Breast epithelium (tissue), 4 donors: ENCODE data around the gene JPH3. TPM values are rescaled to one million over a fixed set of nuclear protein-coding genes. Genes with fewer than 3 reads are reported as not detected.

Experiments used
- DNase-seq, 2 donors: peaks; one replicate each; pipeline ENCODE4 v3.0.0-alpha.2; 2019; ENCODE audit warnings: low spot score in 2 of 2
- H3K27ac ChIP-seq, 2 donors: fragments of 200-600 bp; sonication (generic) in 1 of 2; one replicate each; pipeline ENCODE4 v1.5.1; 2016 to 2019; ENCODE audit warnings: mild to moderate bottlenecking in 1 of 2
- H3K27me3 ChIP-seq, 2 donors: fragments of 200-600 bp; sonication (generic) in 1 of 2; one replicate each; pipeline versions ENCODE4 v1.5.1 to v1.6.0; 2017 to 2019; ENCODE audit warnings: control low read depth in 1 of 2, mild to moderate bottlenecking in 1 of 2
- H3K36me3 ChIP-seq: fragments of 200-600 bp; one replicate; pipeline ENCODE4 v1.5.1; 2019
- H3K4me1 ChIP-seq, 2 donors: fragments of 200-600 bp; sonication (generic); one replicate each; pipeline ENCODE4 v1.5.1; 2016 to 2019; ENCODE audit warnings: control low read depth in 1 of 2
- H3K4me3 ChIP-seq, 3 donors: fragments of 200-600 bp; sonication (generic); 1 replicate in 2 of 3; 2 replicates in 1 of 3; pipeline ENCODE4 v1.5.1; 2016 to 2019; ENCODE audit warnings: mild to moderate bottlenecking in 3 of 3, moderate library complexity in 2 of 3
- H3K9me3 ChIP-seq, 2 donors: fragments of 200-600 bp; sonication (generic) in 1 of 2; one replicate each; pipeline ENCODE4 v1.5.1; 2016 to 2019; ENCODE audit warnings: control low read depth in 1 of 2
- CTCF ChIP-seq, 3 donors: fragments of 450-650 bp; IDR thresholded peaks; one replicate each; pipeline ENCODE4 v1.5.1; 2016 to 2017; ENCODE audit warnings: antibody characterized with exemption in 3 of 3, mild to moderate bottlenecking in 3 of 3, moderate library complexity in 3 of 3
- POLR2A ChIP-seq: fragments of 450-650 bp; IDR thresholded peaks from one replicate; pipeline ENCODE4 v1.6.1; 2016; ENCODE audit warnings: antibody characterized with exemption, mild to moderate bottlenecking, moderate library complexity
- POLR2AphosphoS5 ChIP-seq, 3 donors: sonication (generic); formaldehyde crosslinking; IDR thresholded peaks; one replicate each; pipeline ENCODE4 v1.6.1; 2017; ENCODE audit warnings: antibody characterized with exemption in 3 of 3
- intact Hi-C: fragments of 100-400 bp; cut with DNase I; formaldehyde crosslinking; loops from one replicate; pipeline ENCODE4 v1.15.1; 2023; ENCODE audit warnings: low total_unique reads
- total RNA-seq, 3 donors: library from RNA; depleted of rRNA; stranded (reverse); fragments of >200 nt; gene quantifications; one replicate each; pipeline ENCODE4 v1.1.0, GENCODE V29; 2016

Gene JPH3
- total RNA-seq, 3 donors from 2014 or later, result 0.33 TPM; not detected in 2

DNA sequence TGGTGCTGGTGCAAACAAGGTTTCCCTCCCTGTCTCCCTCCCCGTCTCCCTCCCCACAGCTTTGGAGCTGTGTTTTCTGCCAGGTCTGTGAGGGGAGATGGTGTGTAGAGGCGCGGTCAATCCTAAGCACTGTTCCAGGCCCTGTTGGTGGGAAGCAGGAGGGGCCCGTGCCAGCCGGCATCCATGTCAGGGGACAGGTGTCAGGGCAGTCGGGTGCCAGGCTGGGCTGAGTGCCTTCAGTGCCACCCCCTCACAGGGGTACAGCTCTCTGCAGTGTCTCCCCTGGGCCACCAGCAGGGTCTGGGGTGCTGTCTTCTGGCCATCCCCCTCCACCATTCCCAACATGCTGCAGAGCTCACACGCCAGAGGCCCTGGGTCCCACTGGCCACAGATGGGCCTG lies 89.9 kb downstream of the JPH3 start:
- Histone ChIP-seq H3K36me3 (no peaks in the 10 kb centered on the region), H3K27ac (no peak overlapping the region), H3K9me3 (no peaks in the 10 kb centered on the region), H3K4me1 (no peaks in the 10 kb centered on the region), H3K4me3 (no peak overlapping the region), H3K27me3 (peaks cover 0 to 46% of the 10 kb centered on the region in 2 donors)
- intact Hi-C loops, result no loop called here
- no peak for DNase-seq
- TF ChIP-seq POLR2A (no peak), POLR2AphosphoS5 (IDR thresholded peaks at IDR 0.05) (no peak), CTCF (IDR thresholded peaks at IDR 0.05) (no peak)

DNA sequence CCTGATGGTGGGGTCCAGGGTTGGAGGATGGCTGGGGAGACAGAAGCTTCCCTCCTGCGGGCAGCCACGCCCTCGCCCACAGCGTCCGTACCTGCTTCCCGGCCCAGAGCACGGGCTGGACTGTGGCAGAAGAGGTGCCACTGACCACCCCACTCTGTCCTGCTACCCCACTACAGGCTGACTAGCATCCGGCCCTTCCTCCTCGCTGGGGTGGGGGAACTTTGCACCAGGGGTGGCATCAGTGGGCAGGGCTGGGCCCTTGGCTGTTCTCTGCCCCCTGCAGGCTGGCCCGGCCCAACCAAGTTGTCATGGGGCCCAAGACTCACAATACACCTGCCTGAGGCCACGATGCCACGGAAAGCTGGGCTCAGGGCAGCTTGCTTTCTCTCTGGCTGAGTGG lies 90.4 kb downstream of the JPH3 start:
- no peak for TF ChIP-seq CTCF (IDR thresholded peaks at IDR 0.05)
- TF ChIP-seq POLR2A, result no peak
- no peak for TF ChIP-seq POLR2AphosphoS5 (IDR thresholded peaks at IDR 0.05)
- H3K4me1 ChIP-seq, result no peaks in the 10 kb centered on the region
- H3K27me3 ChIP-seq, result peaks cover 0 to 40% of the 10 kb centered on the region in 2 donors
- H3K36me3 ChIP-seq, result no peaks in the 10 kb centered on the region
- H3K4me3 ChIP-seq, result no peak overlapping the region
- intact Hi-C loops, result no loop called here
- no peak for DNase-seq
- H3K9me3 ChIP-seq, result no peaks in the 10 kb centered on the region
- H3K27ac ChIP-seq, result no peak overlapping the region

- no peak overlapping the region for H3K27ac ChIP-seq
- peaks cover 0 to 30% of the 10 kb centered on the region in 2 donors for H3K27me3 ChIP-seq
- no peak for DNase-seq
- TF ChIP-seq POLR2AphosphoS5 (IDR thresholded peaks at IDR 0.05) (no peak), CTCF (IDR thresholded peaks at IDR 0.05) (no peak), POLR2A (no peak)
- no peaks in the 10 kb centered on the region for H3K36me3 ChIP-seq
- no peak overlapping the region for H3K4me3 ChIP-seq
- no peaks in the 10 kb centered on the region for H3K4me1 ChIP-seq
- H3K9me3 ChIP-seq, result no peaks in the 10 kb centered on the region
- intact Hi-C loops, result no loop called here
Measured at GRCh38 chr16:87693827-87694226, 91.5 kb downstream of the JPH3 start.

DNA sequence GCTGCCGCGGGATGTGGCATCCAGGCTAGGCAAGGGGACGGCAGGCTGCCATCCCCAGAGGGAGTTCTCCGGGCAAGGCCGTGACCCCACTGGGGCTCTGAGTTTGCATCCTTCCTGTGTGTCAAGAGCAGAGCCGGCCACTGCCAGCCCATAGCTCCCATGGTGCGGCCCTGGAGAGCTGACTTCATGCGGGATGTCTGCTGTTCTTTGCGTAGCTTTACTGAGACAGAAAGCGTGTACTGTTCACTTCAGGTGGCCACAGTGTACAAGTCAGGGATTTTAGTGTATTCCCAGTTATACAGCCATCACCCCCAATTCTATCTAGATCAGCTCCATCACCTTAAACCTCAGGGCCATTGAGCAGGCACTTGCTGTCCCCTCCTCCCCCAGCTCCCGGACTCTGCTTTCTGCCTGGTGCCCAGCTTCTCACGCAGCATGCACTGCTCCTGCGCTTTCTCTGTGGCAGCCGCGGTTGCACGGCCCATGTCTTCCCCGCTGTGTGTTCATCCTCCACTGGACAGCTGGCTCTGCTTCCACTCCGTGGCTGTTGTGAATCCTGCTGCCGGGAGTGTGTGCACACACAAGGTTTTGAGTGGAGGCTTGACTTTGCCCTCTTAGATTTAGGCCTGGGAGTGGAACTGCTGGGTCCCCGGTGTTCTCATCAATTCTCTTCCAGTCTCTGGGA lies 92.3 kb downstream of the JPH3 start:
- TF ChIP-seq POLR2A (no peak), POLR2AphosphoS5 (IDR thresholded peaks at IDR 0.05) (no peak), CTCF (IDR thresholded peaks at IDR 0.05) (no peak)
- Histone ChIP-seq H3K27ac (no peak overlapping the region), H3K36me3 (no peaks in the 10 kb centered on the region), H3K27me3 (peaks cover 0 to 22% of the 10 kb centered on the region in 2 donors), H3K4me3 (no peak overlapping the region), H3K9me3 (no peaks in the 10 kb centered on the region), H3K4me1 (no peaks in the 10 kb centered on the region)
- intact Hi-C loops, result no loop called here
- no peak for DNase-seq

DNA sequence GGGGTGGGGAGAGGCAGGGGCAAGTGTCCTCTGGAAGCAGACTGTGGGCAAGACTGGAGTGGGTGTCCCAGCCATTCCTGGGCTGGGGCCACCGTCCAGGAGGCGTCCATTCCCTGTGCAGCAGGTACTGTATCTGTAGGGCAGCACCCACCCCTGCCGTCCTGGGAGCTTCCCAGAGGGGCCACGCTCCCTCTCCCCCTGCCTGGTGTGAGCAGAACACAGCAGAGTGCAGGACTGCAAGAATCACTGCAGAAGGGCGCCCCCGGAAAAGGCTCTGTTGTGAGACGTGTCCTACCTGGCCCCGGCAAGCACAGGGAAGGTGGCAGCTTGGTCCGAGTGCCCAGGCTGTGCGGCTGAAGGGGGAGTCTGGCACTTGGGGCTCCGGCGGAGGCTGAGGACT lies 93.2 kb downstream of the JPH3 start:
- no peak for TF ChIP-seq POLR2A
- TF ChIP-seq CTCF (IDR thresholded peaks at IDR 0.05), result no peak
- TF ChIP-seq POLR2AphosphoS5 (IDR thresholded peaks at IDR 0.05), result no peak
- no peak for DNase-seq
- no peaks in the 10 kb centered on the region for H3K9me3 ChIP-seq
- intact Hi-C loops, result no loop called here
- no peak overlapping the region for H3K27ac ChIP-seq
- peaks cover 0 to 13% of the 10 kb centered on the region in 2 donors for H3K27me3 ChIP-seq
- no peak overlapping the region for H3K4me3 ChIP-seq
- no peaks in the 10 kb centered on the region for H3K4me1 ChIP-seq
- no peaks in the 10 kb centered on the region for H3K36me3 ChIP-seq
